ENCODE measurements around the gene SLC19A1.

Gene SLC19A1

GRCh38 chr21:45488931-45489721, 53.1 kb downstream of the SLC19A1 start:
- FAIRE-seq, result no peak

GRCh38 chr21:45487891-45488600, 54.2 kb downstream of the SLC19A1 start:
- FAIRE-seq, result no peak

- no peak for FAIRE-seq
Measured at GRCh38 chr21:45487161-45487806, 55.0 kb downstream of the SLC19A1 start.

GRCh38 chr21:45486443-45487160, 55.6 kb downstream of the SLC19A1 start:
- no peak for FAIRE-seq

- FAIRE-seq, result no peak
Measured at GRCh38 chr21:45485686-45486442, 56.4 kb downstream of the SLC19A1 start.

GRCh38 chr21:45484318-45484717, 57.9 kb downstream of the SLC19A1 start:
- no peak for FAIRE-seq

GRCh38 chr21:45482899-45483821, 59.1 kb downstream of the SLC19A1 start:
- FAIRE-seq, result no peak

- FAIRE-seq, result no peak
Measured at GRCh38 chr21:45481977-45482898, 60.0 kb downstream of the SLC19A1 start.

- no peak for FAIRE-seq
Measured at GRCh38 chr21:45481566-45481965, 60.7 kb downstream of the SLC19A1 start.

- FAIRE-seq, result no peak
Measured at GRCh38 chr21:45480701-45481500, 61.3 kb downstream of the SLC19A1 start.

GRCh38 chr21:45479691-45480675, 62.3 kb downstream of the SLC19A1 start:
- FAIRE-seq, result no peak

GRCh38 chr21:45478816-45479669, 63.2 kb downstream of the SLC19A1 start:
- FAIRE-seq, result no peak

- FAIRE-seq, result no peak
Measured at GRCh38 chr21:45478115-45478801, 64.0 kb downstream of the SLC19A1 start.

GRCh38 chr21:45477176-45478114, 64.8 kb downstream of the SLC19A1 start:
- no peak for FAIRE-seq

GRCh38 chr21:45476582-45476981, 65.7 kb downstream of the SLC19A1 start:
- FAIRE-seq, result no peak
